Measurements from ENCODE around the gene ZNF331.

Gene ZNF331

GRCh38 chr19:53577968-53578367 is 40.0 kb downstream of the ZNF331 start:
- DNase-seq: no peak

DNA sequence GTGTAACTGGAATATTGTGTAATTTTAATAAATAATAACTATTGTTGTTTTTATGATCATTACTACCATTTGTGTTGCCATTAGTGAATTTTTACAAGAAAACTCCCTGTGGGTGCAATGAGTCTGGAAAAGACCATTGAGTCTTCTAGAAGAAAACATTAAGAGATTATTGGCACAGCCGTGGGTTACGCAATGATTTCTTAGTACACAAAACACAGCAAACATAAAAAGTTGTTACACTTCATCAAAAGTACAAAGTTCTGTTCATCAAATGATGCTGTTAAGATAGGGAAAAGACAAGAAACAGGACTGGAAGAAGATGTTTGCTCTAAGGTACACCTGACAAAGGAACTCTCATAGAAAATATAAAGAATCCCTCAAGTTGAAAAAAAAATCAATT is 41.6 kb downstream of the ZNF331 start:
- no peak for DNase-seq

GRCh38 chr19:53580871-53581835 is 43.2 kb downstream of the ZNF331 start:
- no peak for DNase-seq

GRCh38 chr19:53581871-53582279 is 43.9 kb downstream of the ZNF331 start:
- DNase-seq: no peak

- DNase-seq: no peak
Measured at GRCh38 chr19:53583181-53583580, 45.2 kb downstream of the ZNF331 start.

DNA sequence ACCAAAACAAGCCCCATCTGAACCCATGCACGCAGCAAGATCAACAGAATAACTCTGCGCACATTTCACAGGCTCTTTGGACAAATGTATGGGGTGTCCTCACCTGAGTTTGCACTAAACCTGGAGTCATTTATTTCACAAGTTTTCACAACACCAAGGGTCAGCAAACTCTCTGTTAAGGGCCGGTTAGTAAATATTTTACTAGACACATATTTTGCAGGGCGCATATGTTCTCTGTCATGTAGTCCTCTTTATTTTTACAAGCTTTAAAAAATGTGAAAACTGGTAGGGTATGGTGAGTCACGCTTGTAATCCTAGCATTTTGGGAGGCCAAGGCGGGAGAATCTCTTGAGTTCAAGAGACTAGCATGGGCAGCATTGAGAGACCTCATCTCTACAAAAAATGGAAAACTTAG is 48.3 kb downstream of the ZNF331 start:
- DNase-seq: no peak

DNA sequence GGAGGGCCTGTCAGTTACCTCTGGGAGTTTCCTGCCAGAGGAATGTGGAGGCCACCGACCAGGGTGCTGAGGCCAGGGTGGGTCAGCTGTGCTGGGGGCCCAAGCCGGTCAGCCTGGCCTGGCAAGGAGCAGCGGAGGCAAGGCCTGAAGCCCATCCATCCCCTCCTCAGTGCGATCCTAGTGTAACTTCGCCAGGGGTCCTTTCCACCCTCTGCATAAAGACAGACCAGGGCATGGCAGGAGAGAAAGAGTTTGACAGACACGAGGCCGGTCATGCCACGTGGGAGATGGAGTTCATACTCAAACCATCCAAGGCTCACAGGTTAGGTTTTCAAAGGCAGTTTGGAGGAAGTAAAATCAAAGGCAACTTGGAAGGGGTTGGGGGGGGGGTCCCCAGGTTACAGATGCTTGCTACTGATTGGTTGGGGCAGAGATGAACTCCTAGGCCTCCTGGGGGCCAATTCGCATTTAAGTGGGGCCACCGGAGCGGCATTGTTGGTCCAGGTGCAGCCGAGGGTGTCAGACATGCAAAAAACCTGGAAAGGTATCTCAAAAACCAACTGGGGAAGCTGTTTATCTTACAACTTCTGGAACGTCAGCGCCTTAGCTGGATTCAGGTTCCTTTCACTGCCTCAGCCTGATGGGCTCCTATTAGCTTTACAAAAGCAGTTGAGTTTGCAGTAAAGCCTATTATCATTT is 57.0 kb downstream of the ZNF331 start:
- DNase-seq: no peak

GRCh38 chr19:53595510-53595867 is 57.5 kb downstream of the ZNF331 start:
- no peak for DNase-seq

GRCh38 chr19:53596056-53596455 is 58.1 kb downstream of the ZNF331 start:
- no peak for DNase-seq

DNA sequence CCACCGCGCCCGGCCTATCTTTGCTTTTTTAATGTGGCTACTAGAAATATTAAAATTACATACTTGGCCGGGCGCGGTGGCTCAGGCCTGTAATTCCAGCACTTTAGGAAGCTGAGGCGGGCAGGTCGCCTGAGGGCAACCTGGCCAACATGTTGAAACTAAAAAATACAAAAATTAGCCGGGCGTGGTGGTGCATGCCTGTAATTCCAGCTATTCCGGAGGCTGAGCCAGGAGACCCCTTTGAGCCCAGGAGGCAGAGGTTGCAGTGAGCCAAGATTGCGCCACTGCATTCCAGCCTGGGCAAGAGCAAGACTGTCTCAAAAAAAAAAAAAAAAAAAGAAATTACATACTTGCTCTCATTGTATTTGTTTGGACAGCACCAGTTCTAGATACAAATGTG is 59.1 kb downstream of the ZNF331 start:
- DNase-seq: no peak

- no peak for DNase-seq
Measured at GRCh38 chr19:53598361-53598760, 60.4 kb downstream of the ZNF331 start.

GRCh38 chr19:53600217-53600616 is 62.3 kb downstream of the ZNF331 start:
- DNase-seq: no peak

DNA sequence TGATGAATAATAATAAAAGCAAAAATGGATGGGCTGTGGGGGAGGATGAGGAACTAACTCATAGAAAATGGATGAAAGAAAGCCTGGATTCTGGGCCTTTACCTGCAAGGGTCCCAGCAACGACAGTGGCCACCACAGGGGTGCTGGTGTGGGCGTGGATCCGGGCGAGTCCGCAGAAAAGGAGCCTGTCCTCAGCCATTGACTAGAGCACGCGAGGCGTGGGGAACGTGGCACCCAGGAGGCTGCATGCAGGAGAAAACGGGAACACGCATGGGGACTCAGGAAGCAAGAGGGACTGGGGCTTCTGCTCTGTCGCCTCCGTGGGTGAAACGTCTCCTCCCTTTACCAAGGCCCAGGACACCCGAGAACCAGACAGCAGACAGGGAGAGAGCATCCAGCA is 68.1 kb downstream of the ZNF331 start:
- no peak for DNase-seq

DNA sequence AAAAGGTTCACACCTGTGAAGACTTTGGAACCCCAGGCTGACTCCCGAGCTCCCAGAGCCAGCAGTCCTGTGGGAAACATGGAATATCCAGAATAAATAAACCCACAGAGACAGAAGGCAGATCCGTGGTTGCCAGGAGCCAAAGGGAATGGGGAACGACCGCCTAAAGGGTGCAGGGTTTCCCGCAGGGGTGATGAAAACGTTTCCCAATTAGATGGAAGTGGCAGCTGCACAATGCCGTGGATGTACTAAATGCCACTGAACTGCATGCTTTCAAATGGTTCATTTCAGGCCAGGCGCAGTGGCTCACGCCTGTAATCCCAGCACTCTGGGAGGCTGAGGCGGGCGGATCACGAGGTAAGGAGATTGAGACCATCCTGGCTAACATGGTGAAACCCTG is 70.4 kb downstream of the ZNF331 start:
- DNase-seq: no peak

GRCh38 chr19:53612762-53613526 is 75.0 kb downstream of the ZNF331 start:
- DNase-seq: no peak

DNA sequence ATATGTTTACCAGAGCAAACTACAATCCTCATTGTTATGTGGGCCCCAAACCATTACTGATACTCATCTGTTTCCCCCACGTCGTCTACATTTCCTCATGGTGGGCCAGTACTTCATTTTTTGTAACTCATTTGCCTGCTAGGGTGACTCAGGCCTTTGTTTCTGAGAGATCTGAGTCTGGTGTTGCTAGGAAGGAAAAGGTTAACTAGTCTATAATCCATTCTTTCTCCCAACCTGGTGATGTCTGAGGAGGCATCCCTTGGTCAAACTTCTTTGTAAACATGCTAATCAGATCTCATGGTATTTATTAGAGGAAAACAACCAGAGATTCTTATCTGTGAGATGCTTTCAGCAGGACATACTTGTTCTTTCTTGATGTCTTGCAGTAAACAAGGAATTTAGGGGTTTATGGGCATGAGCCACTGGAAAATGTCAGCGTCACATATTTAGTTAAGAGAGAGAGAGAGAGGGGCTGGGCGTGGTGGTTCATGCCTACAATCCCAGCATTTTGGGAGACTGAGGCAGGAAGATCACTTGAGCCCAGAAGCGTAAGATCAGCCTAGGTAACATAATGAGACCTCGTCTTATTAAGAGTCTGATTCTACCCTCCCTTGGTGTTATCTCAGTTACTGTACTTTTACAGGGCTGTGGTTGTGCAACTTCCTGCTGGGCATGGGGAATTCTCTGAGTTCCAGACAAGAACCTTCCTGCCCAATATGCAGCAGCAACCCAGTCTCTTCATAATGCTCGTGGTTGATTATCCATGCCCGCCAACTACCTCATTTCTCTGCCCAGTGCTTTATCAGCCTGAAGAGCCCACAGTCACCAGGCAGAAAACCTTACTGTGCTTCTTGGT is 84.2 kb downstream of the ZNF331 start:
- DNase-seq: no peak

DNA sequence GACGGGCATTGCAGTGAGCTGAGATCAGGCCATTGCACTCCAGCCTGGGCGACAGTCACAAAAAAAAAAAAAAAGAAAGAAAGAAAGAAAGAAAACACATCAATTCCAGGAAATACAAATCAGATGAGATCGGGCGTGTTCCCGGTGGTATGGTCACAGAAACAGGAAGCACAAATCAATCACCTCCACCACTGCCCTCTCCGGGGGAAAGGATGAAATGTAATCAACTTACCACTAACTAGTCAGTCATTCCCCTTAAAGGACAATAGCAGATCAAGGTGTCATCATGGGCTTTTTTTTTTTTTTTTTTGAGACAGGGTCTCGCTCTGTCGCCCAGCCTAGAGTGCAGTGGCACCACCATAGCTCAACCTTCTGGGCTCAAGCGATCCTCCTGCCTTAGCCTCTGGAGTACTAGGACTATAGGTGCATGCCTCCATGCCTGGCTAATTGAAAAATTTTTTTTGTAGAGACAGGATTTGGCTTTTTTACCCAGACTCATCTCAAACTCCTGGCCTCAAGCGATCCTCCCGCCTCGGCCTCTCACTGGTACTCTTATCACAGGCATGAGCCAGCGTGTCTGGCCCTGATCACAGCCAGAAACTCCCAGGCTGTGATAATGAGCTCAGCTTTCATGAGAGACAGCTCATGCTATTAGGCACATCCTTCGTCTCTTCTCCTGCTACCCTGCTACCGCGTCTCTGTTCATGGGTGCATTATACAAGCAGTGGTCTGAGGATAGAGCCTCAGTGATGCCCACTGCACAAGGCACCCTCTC is 87.0 kb downstream of the ZNF331 start:
- DNase-seq: no peak

DNA sequence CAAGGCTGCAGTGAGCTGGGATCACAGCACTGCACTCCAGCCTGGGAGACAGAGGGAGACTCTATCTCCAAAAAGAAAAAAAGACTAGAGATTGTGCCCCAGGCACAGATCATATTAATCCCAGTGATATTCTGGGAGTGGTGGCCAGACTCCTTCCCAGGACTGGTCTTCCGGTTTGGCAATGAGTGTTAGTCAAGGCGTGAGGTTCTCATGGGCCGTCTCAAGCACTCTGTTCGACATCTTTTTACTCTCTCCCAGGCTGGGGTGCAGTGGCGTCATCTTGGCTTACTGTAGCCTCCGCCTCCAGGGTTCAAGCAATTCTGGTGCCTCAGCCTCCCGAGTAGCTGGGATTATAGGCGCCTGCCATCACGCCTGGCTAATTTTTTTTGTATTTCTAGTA is 88.5 kb downstream of the ZNF331 start:
- no peak for DNase-seq

DNA sequence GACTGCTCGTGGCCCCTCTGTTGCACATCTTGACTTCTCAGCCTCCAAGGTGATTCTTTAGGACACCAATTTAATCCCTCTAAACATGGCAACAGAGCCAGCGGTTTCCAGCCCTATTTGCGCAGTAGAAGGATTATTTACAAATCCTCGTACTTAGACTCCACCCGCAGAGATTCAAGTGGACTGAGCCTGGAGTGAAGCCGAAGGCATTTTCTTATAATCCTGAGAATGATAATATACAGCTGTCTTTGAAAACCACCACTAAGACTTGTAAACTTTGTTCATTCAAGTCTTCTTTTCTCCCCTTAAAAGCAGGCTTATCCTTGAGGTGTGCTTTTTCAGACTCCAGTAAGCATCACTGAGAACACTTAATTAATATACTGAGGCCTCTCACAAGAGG is 89.0 kb downstream of the ZNF331 start:
- no peak for DNase-seq

All from NCI-H774 (cell line).